ENCODE measurements around the gene WWTR1. TPM values are rescaled to one million over a fixed set of nuclear protein-coding genes. Genes with fewer than 3 reads are reported as not detected.

The WWTR1 gene
- total RNA-seq, 2 donors from 2014 or later = 17.3 to 18.5 TPM

DNA sequence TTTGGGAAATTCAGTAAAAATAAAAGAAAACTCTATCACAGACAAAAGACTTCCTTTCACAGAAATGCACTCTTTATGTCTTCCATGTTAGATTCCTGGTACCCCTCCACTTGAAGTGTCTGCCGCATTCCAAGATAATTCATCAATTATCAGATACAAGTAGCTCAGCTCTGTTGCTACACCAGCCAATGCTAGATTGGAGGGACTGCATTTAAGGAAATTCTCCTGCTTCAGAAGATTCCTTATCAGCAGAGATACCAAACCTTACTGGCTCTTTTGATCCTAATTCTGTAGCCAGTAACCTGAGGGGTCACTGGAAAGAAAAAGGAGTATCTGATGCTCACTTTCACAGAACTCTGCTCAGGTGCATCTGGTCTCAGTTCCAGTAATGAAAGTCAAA is 119.5 kb downstream of the WWTR1 start:
- TF ChIP-seq, protein P1, sequence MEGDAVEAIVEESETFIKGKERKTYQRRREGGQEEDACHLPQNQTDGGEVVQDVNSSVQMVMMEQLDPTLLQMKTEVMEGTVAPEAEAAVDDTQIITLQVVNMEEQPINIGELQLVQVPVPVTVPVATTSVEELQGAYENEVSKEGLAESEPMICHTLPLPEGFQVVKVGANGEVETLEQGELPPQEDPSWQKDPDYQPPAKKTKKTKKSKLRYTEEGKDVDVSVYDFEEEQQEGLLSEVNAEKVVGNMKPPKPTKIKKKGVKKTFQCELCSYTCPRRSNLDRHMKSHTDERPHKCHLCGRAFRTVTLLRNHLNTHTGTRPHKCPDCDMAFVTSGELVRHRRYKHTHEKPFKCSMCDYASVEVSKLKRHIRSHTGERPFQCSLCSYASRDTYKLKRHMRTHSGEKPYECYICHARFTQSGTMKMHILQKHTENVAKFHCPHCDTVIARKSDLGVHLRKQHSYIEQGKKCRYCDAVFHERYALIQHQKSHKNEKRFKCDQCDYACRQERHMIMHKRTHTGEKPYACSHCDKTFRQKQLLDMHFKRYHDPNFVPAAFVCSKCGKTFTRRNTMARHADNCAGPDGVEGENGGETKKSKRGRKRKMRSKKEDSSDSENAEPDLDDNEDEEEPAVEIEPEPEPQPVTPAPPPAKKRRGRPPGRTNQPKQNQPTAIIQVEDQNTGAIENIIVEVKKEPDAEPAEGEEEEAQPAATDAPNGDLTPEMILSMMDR (conservative IDR thresholded peaks at IDR 0.05) = no peak
- WGBS, 2 experiments (ENCODE audit: insufficient coverage in 1 of 2, insufficient read length in 1 of 2) = 80% methylated on average over 1 of the region's 1 CpG; no CpG with 5 or more reads in 1 of the 2 experiments
- Histone ChIP-seq H3K27ac (ENCODE audit: low read depth, low read length) (no peak overlapping the region), H3K4me3 (ENCODE audit: low read length) (no peak overlapping the region), H3K27me3 (ENCODE audit: control insufficient read depth, insufficient read depth, low read length, poor library complexity, severe bottlenecking) (no peaks in the 10 kb centered on the region), H3K36me3 (ENCODE audit: control insufficient read depth, insufficient read depth, low read length) (peaks cover 14% of the 10 kb centered on the region), H3K4me1 (ENCODE audit: control insufficient read depth, insufficient read depth, low read length) (peaks cover 25% of the 10 kb centered on the region), H3K9ac (ENCODE audit: extremely low read depth, low read length, poor library complexity, severe bottlenecking) (no peak overlapping the region), H3K9me3 (ENCODE audit: control insufficient read depth, low read length) (no peaks in the 10 kb centered on the region)
- no peaks in the 10 kb centered on the region for H3K9me3 Mint-ChIP-seq
- no peak overlapping the region for H3K27ac Mint-ChIP-seq
- H3K4me3 Mint-ChIP-seq = no peak overlapping the region
- H3K4me1 Mint-ChIP-seq = peaks cover 63% of the 10 kb centered on the region
- no peaks in the 10 kb centered on the region for H3K27me3 Mint-ChIP-seq (ENCODE audit: insufficient read depth)
- H3K36me3 Mint-ChIP-seq (ENCODE audit: low read depth) = peaks cover 9% of the 10 kb centered on the region
- DNase-seq = no peak

GRCh38 chr3:149536429-149536828 is 121.4 kb downstream of the WWTR1 start:
- Mint-ChIP-seq H3K27ac (no peak overlapping the region), H3K36me3 (ENCODE audit: low read depth) (peaks cover 2% of the 10 kb centered on the region), H3K4me1 (peaks cover 58% of the 10 kb centered on the region), H3K4me3 (no peak overlapping the region), H3K27me3 (ENCODE audit: insufficient read depth) (no peaks in the 10 kb centered on the region), H3K9me3 (no peaks in the 10 kb centered on the region)
- peaks cover 5% of the 10 kb centered on the region for H3K36me3 ChIP-seq (ENCODE audit: control insufficient read depth, insufficient read depth, low read length)
- TF ChIP-seq, protein P1 (conservative IDR thresholded peaks at IDR 0.05) = no peak
- DNase-seq = peak; percentile 80
- 45 to 54% methylated on average over 5 to 11 of the region's 11 CpGs for WGBS, 2 experiments (ENCODE audit: insufficient coverage in 1 of 2, insufficient read length in 1 of 2)
- H3K27ac ChIP-seq (ENCODE audit: low read depth, low read length) = peak overlapping the region; percentile 65
- H3K27me3 ChIP-seq (ENCODE audit: control insufficient read depth, insufficient read depth, low read length, poor library complexity, severe bottlenecking) = no peaks in the 10 kb centered on the region
- no peak overlapping the region for H3K4me3 ChIP-seq (ENCODE audit: low read length)
- no peak overlapping the region for H3K9ac ChIP-seq (ENCODE audit: extremely low read depth, low read length, poor library complexity, severe bottlenecking)
- H3K9me3 ChIP-seq (ENCODE audit: control insufficient read depth, low read length) = no peaks in the 10 kb centered on the region
- peaks cover 19% of the 10 kb centered on the region for H3K4me1 ChIP-seq (ENCODE audit: control insufficient read depth, insufficient read depth, low read length)

DNA sequence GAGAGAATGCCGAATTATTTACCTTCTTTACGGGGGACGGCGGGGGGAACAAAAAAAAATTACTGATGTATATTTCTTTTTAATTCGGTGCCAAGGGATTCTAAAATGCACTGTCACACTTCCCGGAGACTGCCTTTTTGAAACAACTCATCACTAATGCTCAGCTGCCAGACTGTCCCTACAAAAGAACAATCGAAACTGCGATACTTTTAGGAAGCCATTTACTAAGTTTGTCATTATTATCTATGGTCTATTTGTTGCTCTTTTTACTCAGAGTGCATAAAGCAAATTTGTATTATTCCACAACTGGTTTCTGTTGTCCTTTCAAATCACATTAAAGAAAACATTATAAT is 122.5 kb downstream of the WWTR1 start:
- H3K4me1 Mint-ChIP-seq = peaks cover 56% of the 10 kb centered on the region
- WGBS, 2 experiments (ENCODE audit: insufficient coverage in 1 of 2, insufficient read length in 1 of 2) = 67 to 82% methylated on average over 6 to 8 of the region's 8 CpGs

More for the DNA sequence above, 122.5 kb downstream of the WWTR1 start:
- no peak overlapping the region for H3K27ac ChIP-seq (ENCODE audit: low read depth, low read length)
- H3K4me1 ChIP-seq (ENCODE audit: control insufficient read depth, insufficient read depth, low read length) = peaks cover 19% of the 10 kb centered on the region
- H3K4me3 ChIP-seq (ENCODE audit: low read length) = no peak overlapping the region
- TF ChIP-seq, protein P1 (conservative IDR thresholded peaks at IDR 0.05) = no peak
- Mint-ChIP-seq H3K4me3 (no peak overlapping the region), H3K27me3 (ENCODE audit: insufficient read depth) (no peaks in the 10 kb centered on the region), H3K9me3 (no peaks in the 10 kb centered on the region), H3K36me3 (ENCODE audit: low read depth) (no peaks in the 10 kb centered on the region), H3K27ac (peak overlapping the region; percentile 1)
- H3K9ac ChIP-seq (ENCODE audit: extremely low read depth, low read length, poor library complexity, severe bottlenecking) = no peak overlapping the region
- no peaks in the 10 kb centered on the region for H3K9me3 ChIP-seq (ENCODE audit: control insufficient read depth, low read length)
- peaks cover 5% of the 10 kb centered on the region for H3K36me3 ChIP-seq (ENCODE audit: control insufficient read depth, insufficient read depth, low read length)
- no peaks in the 10 kb centered on the region for H3K27me3 ChIP-seq (ENCODE audit: control insufficient read depth, insufficient read depth, low read length, poor library complexity, severe bottlenecking)
- no peak for DNase-seq

Data from endodermal cell (in vitro differentiated cells).